GM21529 (cell line): Measurements from ENCODE around the gene EIF2B5.
A peak's percentile ranks its signal among the peaks of the same experiment; 100 is the strongest.

Experiments used
- ATAC-seq: cut with Tn5 transposase; IDR thresholded peaks from one replicate; pipeline ENCODE4 v1.9.1; 2021; ENCODE audit not compliant: unreplicated experiment

Gene EIF2B5

GRCh38 chr3:184173374-184173722 is 38.2 kb downstream of the EIF2B5 start:
- no peak for ATAC-seq

- no peak for ATAC-seq
These were observed 39.1 kb downstream of the EIF2B5 start for GRCh38 chr3:184174284-184174645.

GRCh38 chr3:184174646-184175492 is 39.7 kb downstream of the EIF2B5 start, which contains the start of gene AP2M1:
Gene AP2M1, plus strand, starts transcription at chr3:184174855. Its CDS starts 2,139 bp downstream, at chr3:184176994.
- peak; percentile 96 for ATAC-seq

- no peak for ATAC-seq
These were observed 40.3 kb downstream of the EIF2B5 start for GRCh38 chr3:184175506-184175905.

GRCh38 chr3:184175981-184176376 is 40.8 kb downstream of the EIF2B5 start:
- ATAC-seq: no peak

GRCh38 chr3:184176377-184177330 is 41.5 kb downstream of the EIF2B5 start:
- ATAC-seq: no peak

GRCh38 chr3:184177331-184177731 is 42.2 kb downstream of the EIF2B5 start:
- ATAC-seq: no peak

- no peak for ATAC-seq
These were observed 42.7 kb downstream of the EIF2B5 start for GRCh38 chr3:184177767-184178306.

- ATAC-seq: no peak
These were observed 43.5 kb downstream of the EIF2B5 start for GRCh38 chr3:184178521-184179138.

GRCh38 chr3:184180165-184180564 is 45.0 kb downstream of the EIF2B5 start:
- ATAC-seq: no peak

- ATAC-seq: no peak
These were observed 46.4 kb downstream of the EIF2B5 start for GRCh38 chr3:184181596-184181995.

- ATAC-seq: no peak
These were observed 48.5 kb downstream of the EIF2B5 start for GRCh38 chr3:184183679-184184078.

GRCh38 chr3:184184546-184185230 is 49.5 kb downstream of the EIF2B5 start:
- no peak for ATAC-seq

GRCh38 chr3:184185461-184186183 is 50.5 kb downstream of the EIF2B5 start:
- ATAC-seq: peak; percentile 93

GRCh38 chr3:184186184-184186901 is 51.2 kb downstream of the EIF2B5 start, which contains the start of gene ABCF3:
Gene ABCF3, plus strand, starts transcription at chr3:184186199. Its CDS starts 9 bp downstream, at chr3:184186208.
- peak; percentile 22 for ATAC-seq

GRCh38 chr3:184186902-184187207 is 51.7 kb downstream of the EIF2B5 start:
- ATAC-seq: no peak

- no peak for ATAC-seq
These were observed 52.9 kb downstream of the EIF2B5 start for GRCh38 chr3:184188080-184188479.

- no peak for ATAC-seq
These were observed 54.3 kb downstream of the EIF2B5 start for GRCh38 chr3:184189421-184189820.

- no peak for ATAC-seq
These were observed 57.7 kb downstream of the EIF2B5 start for GRCh38 chr3:184192889-184193288.
